Amniotic epithelial cell (primary cell): ENCODE data around the gene RCAN3.
"Not testable (repeated sequence)": the region's sequence is repeated elsewhere in the genome, so short reads cannot be mapped to it uniquely, and the experiment has no call there.

Experiments used
- DNase-seq: peaks from one replicate; pipeline ENCODE4 v3.0.0-alpha.2; 2010; ENCODE audit warnings: low read depth

RCAN3 gene

GRCh38 chr1:24514946-24515345 lies 12.3 kb downstream of the RCAN3 start:
- DNase-seq, result no peak

- DNase-seq, result peak; percentile 61
Measured at GRCh38 chr1:24515671-24516209, 13.1 kb downstream of the RCAN3 start.

GRCh38 chr1:24516506-24516905 lies 13.9 kb downstream of the RCAN3 start:
- no peak for DNase-seq

GRCh38 chr1:24517898-24518297 lies 15.3 kb downstream of the RCAN3 start:
- DNase-seq, result no peak

GRCh38 chr1:24520282-24520681 lies 17.6 kb downstream of the RCAN3 start:
- DNase-seq, result not testable (repeated sequence)

GRCh38 chr1:24525606-24526005 lies 23.0 kb downstream of the RCAN3 start:
- no peak for DNase-seq

GRCh38 chr1:24526045-24526444 lies 23.4 kb downstream of the RCAN3 start:
- DNase-seq, result no peak

GRCh38 chr1:24526940-24527542 lies 24.4 kb downstream of the RCAN3 start:
- DNase-seq, result peak; percentile 29

GRCh38 chr1:24528744-24529143 lies 26.1 kb downstream of the RCAN3 start:
- DNase-seq, result no peak

- DNase-seq, result not testable (repeated sequence)
Measured at GRCh38 chr1:24529292-24529691, 26.7 kb downstream of the RCAN3 start.

GRCh38 chr1:24535021-24535424 lies 32.4 kb downstream of the RCAN3 start:
- no peak for DNase-seq

- DNase-seq, result peak; percentile 8
Measured at GRCh38 chr1:24535778-24536177, 33.1 kb downstream of the RCAN3 start.

GRCh38 chr1:24536391-24536840 lies 33.8 kb downstream of the RCAN3 start:
- DNase-seq, result peak; percentile 86

GRCh38 chr1:24540051-24540905 lies 37.6 kb downstream of the RCAN3 start:
- DNase-seq, result peak; percentile 21

GRCh38 chr1:24540906-24541710 lies 38.5 kb downstream of the RCAN3 start:
- peak; percentile 88 for DNase-seq

- DNase-seq, result peak; percentile 11
Measured at GRCh38 chr1:24541711-24542346, 39.2 kb downstream of the RCAN3 start.

- DNase-seq, result no peak
Measured at GRCh38 chr1:24544239-24544638, 41.6 kb downstream of the RCAN3 start.

- DNase-seq, result no peak
Measured at GRCh38 chr1:24545662-24546061, 43.0 kb downstream of the RCAN3 start.

- DNase-seq, result no peak
Measured at GRCh38 chr1:24547195-24547594, 44.6 kb downstream of the RCAN3 start.

GRCh38 chr1:24548070-24548469 lies 45.4 kb downstream of the RCAN3 start:
- DNase-seq, result no peak

- not testable (repeated sequence) for DNase-seq
Measured at GRCh38 chr1:24549210-24549609, 46.6 kb downstream of the RCAN3 start.
